C1 segment of cervical spinal cord (tissue), 14 donors: ENCODE results near the gene LKAAEAR1.

Experiments used
- DNase-seq, 14 donors: peaks; one replicate each; lab custom pipeline; 2025; lab: John Stamatoyannopoulos, UW

LKAAEAR1 gene

GRCh38 chr20:64067005-64067632 is 17.1 kb downstream of the LKAAEAR1 start:
- no peak for DNase-seq

GRCh38 chr20:64065974-64066343 is 18.2 kb downstream of the LKAAEAR1 start:
- DNase-seq: no peak

- no peak for DNase-seq
These were observed 18.9 kb downstream of the LKAAEAR1 start for GRCh38 chr20:64065062-64065973.

GRCh38 chr20:64064145-64064698 is 20.0 kb downstream of the LKAAEAR1 start:
- DNase-seq: no peak

- DNase-seq: peak in 2 of 14 donors; percentile 16 to 50
These were observed 20.6 kb downstream of the LKAAEAR1 start for GRCh38 chr20:64063389-64064144.

- DNase-seq: peak; percentile 80 to 98 (median 93)
These were observed 21.4 kb downstream of the LKAAEAR1 start, which contains the start of gene TCEA2 for GRCh38 chr20:64062596-64063388. Gene TCEA2 (plus strand): TSS chr20:64063198. CDS start chr20:64063313, 115 bp downstream.

- DNase-seq: peak in 3 of 14 donors; percentile 36 to 49 (median 42)
These were observed 22.0 kb downstream of the LKAAEAR1 start for GRCh38 chr20:64062276-64062595.

- no peak for DNase-seq
These were observed 25.7 kb downstream of the LKAAEAR1 start for GRCh38 chr20:64058536-64058935.

- DNase-seq: peak in 7 of 14 donors; percentile 5 to 80 (median 33)
These were observed 26.3 kb downstream of the LKAAEAR1 start for GRCh38 chr20:64057628-64058498.

- DNase-seq: no peak
These were observed 27.1 kb downstream of the LKAAEAR1 start for GRCh38 chr20:64056889-64057627.

GRCh38 chr20:64056639-64056888 is 27.6 kb downstream of the LKAAEAR1 start:
- DNase-seq: no peak

GRCh38 chr20:64055893-64056638 is 28.1 kb downstream of the LKAAEAR1 start:
- DNase-seq: peak in 1 of 14 donors; percentile 38

- no peak for DNase-seq
These were observed 28.8 kb downstream of the LKAAEAR1 start for GRCh38 chr20:64055396-64055892.

- peak in 1 of 14 donors; percentile 18 for DNase-seq
These were observed 30.1 kb downstream of the LKAAEAR1 start for GRCh38 chr20:64053841-64054661.

GRCh38 chr20:64052987-64053840 is 31.0 kb downstream of the LKAAEAR1 start:
- no peak for DNase-seq

- no peak for DNase-seq
These were observed 31.9 kb downstream of the LKAAEAR1 start for GRCh38 chr20:64052326-64052722.
